GM11168 (cell line): Measurements from ENCODE around the gene RPS6KA2.

Experiments used
- in situ Hi-C: fragments of 300-500 bp; cut with MboI; formaldehyde crosslinking; loops from one replicate; pipeline ENCODE4 v1.12.0; 2022; ENCODE audit warnings: low sequenced_read_pairs; ENCODE audit not compliant: unreplicated experiment

Gene RPS6KA2

GRCh38 chr6:166394036-166394892, 232.8 kb downstream of the RPS6KA2 start:
- in situ Hi-C loops = loop anchor here (25.0 kb wide), 1 partner anchor 507 kb away; no protein-coding TSS in a partner anchor

- in situ Hi-C loops = loop anchor here (25.0 kb wide), 1 partner anchor 506 kb away; no protein-coding TSS in a partner anchor
Measured at GRCh38 chr6:166393535-166393823, 233.6 kb downstream of the RPS6KA2 start.

- in situ Hi-C loops = loop anchor here (25.0 kb wide), 1 partner anchor 506 kb away; no protein-coding TSS in a partner anchor
Measured at GRCh38 chr6:166392755-166393534, 234.1 kb downstream of the RPS6KA2 start.

DNA sequence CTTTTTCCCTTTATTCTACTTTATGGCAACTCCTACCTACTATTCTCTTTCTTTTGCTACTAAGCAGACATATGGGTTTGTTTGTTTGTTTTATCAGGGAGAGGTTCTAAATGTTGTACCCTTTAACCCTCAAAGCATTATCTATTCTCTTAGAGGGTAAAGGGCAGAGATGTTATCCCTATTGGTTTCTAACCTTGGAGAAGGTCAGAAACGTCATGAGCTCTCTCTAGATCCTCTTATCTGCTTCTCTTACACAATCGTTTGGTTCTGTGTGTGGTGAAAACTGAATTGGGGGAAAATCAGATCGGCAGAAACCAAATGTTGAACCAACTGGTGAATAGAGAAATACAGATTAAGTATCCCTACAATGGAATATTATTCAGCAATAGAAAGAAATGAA, 237.9 kb downstream of the RPS6KA2 start:
- in situ Hi-C loops = loop anchor here (25.0 kb wide), 1 partner anchor 502 kb away; no protein-coding TSS in a partner anchor

- in situ Hi-C loops = loop anchor here (25.0 kb wide), 1 partner anchor 501 kb away; no protein-coding TSS in a partner anchor
Measured at GRCh38 chr6:166388290-166389004, 238.6 kb downstream of the RPS6KA2 start.

GRCh38 chr6:166387642-166388289, 239.3 kb downstream of the RPS6KA2 start:
- in situ Hi-C loops = loop anchor here (25.0 kb wide), 1 partner anchor 500 kb away; no protein-coding TSS in a partner anchor

- in situ Hi-C loops = loop anchor here (25.0 kb wide), 1 partner anchor 500 kb away; no protein-coding TSS in a partner anchor
Measured at GRCh38 chr6:166387098-166387497, 240.0 kb downstream of the RPS6KA2 start.

GRCh38 chr6:166386111-166386510, 240.9 kb downstream of the RPS6KA2 start:
- in situ Hi-C loops = loop anchor here (25.0 kb wide), 1 partner anchor 499 kb away; no protein-coding TSS in a partner anchor

DNA sequence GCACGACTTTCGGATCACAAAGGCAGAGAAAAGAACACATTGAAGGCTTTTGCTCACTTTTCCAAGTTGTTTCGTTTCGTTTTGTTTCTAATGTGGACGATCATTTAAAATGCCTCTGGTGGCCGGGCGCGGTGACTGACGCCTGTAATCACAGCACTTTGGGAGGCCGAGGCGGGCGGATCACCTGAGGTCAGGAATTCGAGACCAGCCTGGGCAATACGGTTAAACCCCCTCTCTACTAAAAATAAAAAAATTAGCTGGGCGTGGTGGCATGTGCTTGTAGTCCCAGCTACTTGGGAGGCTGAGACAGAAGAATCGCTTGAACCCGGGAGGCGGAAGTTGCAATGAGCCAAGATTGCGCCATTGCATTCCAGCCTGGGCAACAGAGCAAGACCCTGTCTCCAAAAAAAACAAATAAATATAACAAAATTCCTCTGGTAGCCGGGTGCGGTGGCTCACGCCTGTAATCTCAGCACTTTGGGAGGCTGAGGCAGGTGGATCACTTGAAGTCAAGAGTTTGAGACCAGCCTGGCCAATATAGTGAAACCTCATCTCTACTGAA, 243.2 kb downstream of the RPS6KA2 start:
- in situ Hi-C loops = loop anchor here (25.0 kb wide), 1 partner anchor 497 kb away; no protein-coding TSS in a partner anchor

- in situ Hi-C loops = loop anchor here (25.0 kb wide), 1 partner anchor 496 kb away; no protein-coding TSS in a partner anchor
Measured at GRCh38 chr6:166382933-166383801, 243.9 kb downstream of the RPS6KA2 start, which contains the start of gene MPC1. Gene MPC1 (minus strand): TSS chr6:166382940. CDS start chr6:166382876, 64 bp downstream.

GRCh38 chr6:166382500-166382932, 244.5 kb downstream of the RPS6KA2 start:
- in situ Hi-C loops = loop anchor here (25.0 kb wide), 1 partner anchor 495 kb away; no protein-coding TSS in a partner anchor

DNA sequence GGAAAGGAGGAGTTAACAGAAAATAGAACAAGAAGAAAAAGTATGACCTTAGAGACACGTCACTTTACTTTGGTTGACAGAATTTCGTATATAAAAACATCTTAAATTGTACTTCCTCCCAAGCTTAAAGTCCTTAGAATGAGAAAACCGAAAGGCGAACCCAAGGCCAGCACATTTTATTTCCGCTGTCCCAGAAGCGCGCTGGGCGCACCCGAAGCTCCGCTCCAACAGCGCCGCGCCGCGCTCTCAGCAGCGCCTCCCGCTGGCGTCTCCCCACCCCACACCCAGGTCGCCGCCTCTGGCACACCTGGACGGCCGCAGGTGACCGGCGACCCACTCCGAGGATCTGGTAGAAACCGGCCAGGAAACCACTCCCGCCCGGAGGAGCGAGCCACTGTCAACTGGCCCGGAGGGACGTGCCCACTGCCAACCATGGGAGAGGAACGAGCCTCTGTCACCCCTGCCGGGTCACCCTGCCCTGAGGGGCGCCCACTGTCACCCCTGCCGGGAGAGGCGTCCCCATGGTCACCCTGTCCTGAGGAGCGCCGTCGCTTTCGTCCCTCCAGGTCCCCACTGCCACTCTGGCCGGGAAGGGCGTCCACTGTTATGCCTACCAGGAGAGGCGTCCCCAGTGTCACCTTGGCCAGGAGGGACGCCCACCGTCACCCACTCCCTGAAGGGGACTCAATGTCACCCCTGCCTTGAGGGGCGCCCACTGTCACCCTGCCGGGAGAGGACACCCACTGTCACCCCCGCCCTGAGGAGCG, 245.1 kb downstream of the RPS6KA2 start:
- in situ Hi-C loops = loop anchor here (25.0 kb wide), 1 partner anchor 495 kb away; no protein-coding TSS in a partner anchor

DNA sequence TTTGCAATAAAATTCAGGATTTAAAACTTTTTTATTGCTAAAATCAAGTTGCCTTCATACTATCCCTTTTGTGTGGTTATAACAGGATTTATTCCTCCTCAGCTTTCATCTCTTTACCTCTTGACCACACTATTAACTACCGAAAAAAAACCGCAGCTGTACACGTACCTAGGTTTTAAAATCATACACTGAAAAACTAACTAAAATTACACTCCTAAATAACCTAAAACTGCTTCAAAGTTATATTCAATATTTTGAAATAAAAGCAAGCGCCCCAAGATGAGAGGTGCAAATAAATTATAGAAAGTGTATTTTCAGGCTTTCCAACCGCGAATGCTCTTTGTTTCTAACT, 245.7 kb downstream of the RPS6KA2 start:
- in situ Hi-C loops = loop anchor here (25.0 kb wide), 1 partner anchor 494 kb away; no protein-coding TSS in a partner anchor

DNA sequence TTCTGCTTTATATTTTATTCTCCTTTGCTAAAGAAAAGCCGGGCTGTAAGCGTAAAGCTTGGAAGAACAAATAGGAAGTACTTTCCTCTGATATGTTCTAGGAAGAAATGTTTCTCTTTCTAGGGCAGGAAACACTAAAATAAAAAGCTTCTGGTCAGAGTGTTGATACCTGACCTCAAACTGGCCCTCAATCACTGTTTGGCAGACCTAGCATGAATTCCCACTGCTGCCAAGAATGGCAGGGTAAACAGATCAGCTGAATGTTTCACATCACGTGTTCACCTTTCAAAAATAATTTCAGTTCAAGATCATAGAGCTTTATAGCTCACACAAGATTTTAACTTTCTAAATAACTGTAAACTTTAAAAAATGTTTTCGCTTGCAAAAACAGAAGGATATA, 247.3 kb downstream of the RPS6KA2 start:
- in situ Hi-C loops = loop anchor here (25.0 kb wide), 1 partner anchor 492 kb away; no protein-coding TSS in a partner anchor

- in situ Hi-C loops = loop anchor here (25.0 kb wide), 1 partner anchor 492 kb away; no protein-coding TSS in a partner anchor
Measured at GRCh38 chr6:166379103-166379586, 247.9 kb downstream of the RPS6KA2 start.

DNA sequence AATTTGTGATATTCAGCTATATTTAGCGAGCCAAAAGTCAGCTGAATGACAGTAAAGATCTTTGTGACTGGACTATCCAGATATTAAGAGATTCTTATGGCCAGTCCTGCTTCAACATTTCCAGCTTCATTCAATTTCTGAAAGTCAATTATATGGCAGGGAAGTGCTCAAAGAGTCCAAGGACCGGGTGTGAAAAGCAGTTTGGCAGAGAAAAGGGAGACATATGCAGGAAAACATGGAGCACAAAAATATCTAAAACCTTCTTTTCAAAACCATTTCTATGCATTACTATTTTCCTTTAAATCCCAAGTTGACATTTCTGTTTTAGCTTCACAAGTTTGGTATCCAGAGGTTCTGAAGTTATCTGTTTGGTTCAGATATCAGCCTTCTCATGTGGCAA, 249.3 kb downstream of the RPS6KA2 start:
- in situ Hi-C loops = loop anchor here (25.0 kb wide), 1 partner anchor 490 kb away; no protein-coding TSS in a partner anchor

- in situ Hi-C loops = loop anchor here (25.0 kb wide), 1 partner anchor 488 kb away; no protein-coding TSS in a partner anchor
Measured at GRCh38 chr6:166375013-166375412, 252.0 kb downstream of the RPS6KA2 start.
